ENCODE measurements around the gene CEP85. TPM values are rescaled to one million over a fixed set of nuclear protein-coding genes. Genes with fewer than 3 reads are reported as not detected.

CEP85 gene
- polyA plus RNA-seq, 3 donors from 2014 or later = 4.0 to 6.9 (median 5.4) TPM

GRCh38 chr1:26276432-26276838 lies 42.4 kb downstream of the CEP85 start:
- Mint-ChIP-seq H3K27me3 (ENCODE audit: low read depth in 3 of 3) (peaks cover 2 to 7% (median 7%) of the 10 kb centered on the region in 3 donors), H3K9me3 (no peaks in the 10 kb centered on the region)
- DNase-seq = no peak

DNA sequence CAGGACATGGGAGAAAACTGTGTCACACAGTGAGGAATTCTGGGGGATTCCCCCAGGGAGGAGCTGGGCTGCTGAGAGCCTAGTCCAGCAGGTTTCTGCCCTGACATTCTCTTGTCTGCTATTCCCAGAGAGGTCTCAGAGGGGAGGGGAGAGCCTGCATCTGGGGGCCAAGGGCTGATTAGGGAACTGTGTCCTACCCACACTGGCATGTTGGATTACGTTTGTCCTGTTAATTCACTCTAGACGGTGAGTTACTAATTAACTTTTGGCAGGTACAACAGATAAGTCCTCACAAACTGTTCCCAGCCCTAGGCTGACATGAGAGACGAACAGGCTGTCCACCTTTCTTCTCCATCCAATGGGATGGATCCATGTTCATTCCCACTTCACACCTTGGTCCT lies 43.3 kb downstream of the CEP85 start:
- H3K36me3 Mint-ChIP-seq = peaks cover 0 to 18% (median 13%) of the 10 kb centered on the region in 3 donors
- H3K4me3 Mint-ChIP-seq = peak overlapping the region in 4 of 5 donors; percentile 46 to 87 (median 77)
- H3K27me3 Mint-ChIP-seq (ENCODE audit: low read depth in 3 of 3) = peaks cover 2 to 6% (median 4%) of the 10 kb centered on the region in 3 donors
- no peaks in the 10 kb centered on the region for H3K9me3 Mint-ChIP-seq
- DNase-seq = no peak
- H3K4me1 Mint-ChIP-seq = peaks cover 62 to 68% of the 10 kb centered on the region in 2 donors
- peak overlapping the region; percentile 85 to 99 (median 95) for H3K27ac Mint-ChIP-seq

More at GRCh38 chr1:26276432-26276838, 42.4 kb downstream of the CEP85 start:
- Mint-ChIP-seq H3K27ac (peak overlapping the region; percentile 85 to 99 (median 95)), H3K4me3 (peak overlapping the region; percentile 68 to 87 (median 76)), H3K4me1 (peaks cover 56 to 62% of the 10 kb centered on the region in 2 donors), H3K36me3 (peaks cover 0 to 19% (median 18%) of the 10 kb centered on the region in 3 donors)

GRCh38 chr1:26277719-26278118 lies 43.7 kb downstream of the CEP85 start:
- H3K27me3 Mint-ChIP-seq (ENCODE audit: low read depth in 3 of 3) = peaks cover 2 to 5% (median 4%) of the 10 kb centered on the region in 3 donors
- peak overlapping the region in 2 of 5 donors; percentile 87 to 89 for H3K4me3 Mint-ChIP-seq
- H3K36me3 Mint-ChIP-seq = peaks cover 0 to 16% (median 11%) of the 10 kb centered on the region in 3 donors
- DNase-seq = no peak
- H3K9me3 Mint-ChIP-seq = no peaks in the 10 kb centered on the region
- H3K27ac Mint-ChIP-seq = peak overlapping the region; percentile 85 to 99 (median 95)
- H3K4me1 Mint-ChIP-seq = peaks cover 67 to 72% of the 10 kb centered on the region in 2 donors

- no peak for DNase-seq
- H3K27me3 Mint-ChIP-seq (ENCODE audit: low read depth in 3 of 3) = peaks cover 2 to 8% (median 4%) of the 10 kb centered on the region in 3 donors
- peak overlapping the region; percentile 85 to 98 (median 90) for H3K27ac Mint-ChIP-seq
- H3K36me3 Mint-ChIP-seq = peaks cover 0 to 10% (median 8%) of the 10 kb centered on the region in 3 donors
- H3K4me3 Mint-ChIP-seq = peak overlapping the region in 4 of 5 donors; percentile 68 to 89 (median 86)
- H3K9me3 Mint-ChIP-seq = no peaks in the 10 kb centered on the region
- peaks cover 72 to 78% of the 10 kb centered on the region in 2 donors for H3K4me1 Mint-ChIP-seq
Measured at GRCh38 chr1:26278303-26278702, 44.3 kb downstream of the CEP85 start.

DNA sequence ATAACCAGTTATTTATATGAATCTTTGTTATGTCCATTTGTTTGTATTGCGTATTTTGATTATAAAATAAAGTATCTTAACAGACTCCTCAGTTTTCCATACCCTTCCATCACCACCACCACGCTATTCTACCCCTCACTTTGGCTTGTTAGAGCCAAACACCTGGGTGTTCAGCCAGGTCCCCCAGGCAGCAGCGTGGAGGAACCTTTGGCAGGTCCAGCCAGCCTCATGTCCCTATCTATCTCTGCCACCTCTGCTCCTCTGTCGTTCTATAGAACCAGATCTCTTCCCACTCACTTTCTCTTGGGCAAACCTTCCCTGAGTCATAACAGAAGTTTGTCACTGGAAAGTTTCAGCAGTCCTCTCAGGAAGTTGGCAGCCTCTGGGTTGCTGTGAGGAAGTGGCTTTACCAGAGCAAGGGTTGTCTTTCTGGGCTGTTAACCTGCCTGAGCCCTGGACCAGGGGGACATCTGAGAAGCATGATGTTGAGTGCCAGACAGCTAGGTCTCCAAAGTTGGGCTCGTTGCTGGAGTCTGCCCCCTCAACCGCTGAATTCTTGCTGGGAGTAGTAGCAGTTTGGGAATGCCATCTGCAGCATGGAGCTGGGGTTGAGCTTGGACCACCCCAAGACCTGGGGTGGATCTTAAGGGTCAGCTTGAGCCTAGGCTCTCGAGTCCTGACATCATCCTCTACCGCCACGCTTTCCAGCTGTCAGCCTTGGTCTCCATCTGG lies 44.9 kb downstream of the CEP85 start:
- H3K4me1 Mint-ChIP-seq = peaks cover 78 to 84% of the 10 kb centered on the region in 2 donors
- peak overlapping the region; percentile 81 to 92 (median 87) for H3K4me3 Mint-ChIP-seq
- peaks cover 0 to 9% (median 8%) of the 10 kb centered on the region in 3 donors for H3K36me3 Mint-ChIP-seq
- H3K9me3 Mint-ChIP-seq = no peaks in the 10 kb centered on the region
- no peak for DNase-seq
- peaks cover 2 to 9% (median 4%) of the 10 kb centered on the region in 3 donors for H3K27me3 Mint-ChIP-seq (ENCODE audit: low read depth in 3 of 3)
- H3K27ac Mint-ChIP-seq = peak overlapping the region; percentile 85 to 98 (median 92)

DNA sequence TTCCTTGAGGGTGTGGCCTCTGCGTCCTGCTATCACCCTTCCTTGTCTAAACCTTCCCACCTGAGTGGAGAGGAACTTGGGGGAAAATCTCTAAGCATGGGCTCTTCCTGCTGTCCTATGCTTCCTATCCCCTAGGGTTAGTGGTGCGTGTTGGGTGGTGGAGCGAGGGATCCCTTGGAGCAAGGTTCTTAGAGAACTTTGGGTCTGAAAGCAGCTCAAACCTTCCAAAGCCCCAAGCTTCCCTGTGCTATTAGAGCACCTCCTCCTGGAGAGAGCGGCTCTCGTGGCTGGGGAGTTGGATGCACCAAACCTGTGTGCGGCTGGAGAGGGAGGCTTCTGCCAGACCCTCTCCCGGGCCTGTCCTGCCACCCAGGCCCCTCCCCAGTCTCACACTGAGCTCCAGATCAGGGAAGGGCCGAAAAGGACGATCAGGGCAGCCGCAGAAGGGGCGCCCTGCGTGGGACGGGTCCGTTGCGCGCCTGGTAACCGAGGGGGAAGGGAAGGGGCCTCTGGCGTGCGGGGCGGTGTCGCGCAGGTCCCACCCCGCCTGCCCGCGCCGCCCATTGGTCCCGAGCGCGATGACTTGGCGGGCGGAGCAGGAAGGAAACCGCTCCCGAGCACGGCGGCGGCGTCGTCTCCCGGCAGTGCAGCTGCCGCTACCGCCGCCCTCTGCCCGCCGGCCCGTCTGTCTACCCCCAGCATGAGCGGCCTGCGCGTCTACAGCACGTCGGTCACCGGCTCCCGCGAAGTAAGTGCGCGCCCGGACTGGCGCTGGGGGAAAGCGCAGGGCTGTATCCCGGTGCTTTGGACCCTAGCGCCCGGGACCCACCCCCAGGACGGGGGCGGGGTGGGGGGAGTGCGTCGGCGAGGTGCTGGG lies 45.7 kb downstream of the CEP85 start, which contains the start of gene SH3BGRL3:
SH3BGRL3 (plus strand) TSS at position 631 of the 877 bp plus-strand sequence; CDS start at position 701, 70 bp downstream.
- H3K27me3 Mint-ChIP-seq (ENCODE audit: low read depth in 3 of 3) = peaks cover 2 to 9% (median 4%) of the 10 kb centered on the region in 3 donors
- peak within 1 kb of the TSS; percentile 81 to 92 (median 89) for H3K4me3 Mint-ChIP-seq
- H3K4me1 Mint-ChIP-seq = peaks cover 86 to 88% of the 10 kb centered on the region in 2 donors
- peak within 1 kb of the TSS; percentile 85 to 98 (median 92) for H3K27ac Mint-ChIP-seq
- peak; percentile 84 to 85 (median 84) for DNase-seq
- peaks cover 0 to 9% (median 8%) of the 10 kb centered on the region in 3 donors for H3K36me3 Mint-ChIP-seq
- H3K9me3 Mint-ChIP-seq = no peaks in the 10 kb centered on the region

DNA sequence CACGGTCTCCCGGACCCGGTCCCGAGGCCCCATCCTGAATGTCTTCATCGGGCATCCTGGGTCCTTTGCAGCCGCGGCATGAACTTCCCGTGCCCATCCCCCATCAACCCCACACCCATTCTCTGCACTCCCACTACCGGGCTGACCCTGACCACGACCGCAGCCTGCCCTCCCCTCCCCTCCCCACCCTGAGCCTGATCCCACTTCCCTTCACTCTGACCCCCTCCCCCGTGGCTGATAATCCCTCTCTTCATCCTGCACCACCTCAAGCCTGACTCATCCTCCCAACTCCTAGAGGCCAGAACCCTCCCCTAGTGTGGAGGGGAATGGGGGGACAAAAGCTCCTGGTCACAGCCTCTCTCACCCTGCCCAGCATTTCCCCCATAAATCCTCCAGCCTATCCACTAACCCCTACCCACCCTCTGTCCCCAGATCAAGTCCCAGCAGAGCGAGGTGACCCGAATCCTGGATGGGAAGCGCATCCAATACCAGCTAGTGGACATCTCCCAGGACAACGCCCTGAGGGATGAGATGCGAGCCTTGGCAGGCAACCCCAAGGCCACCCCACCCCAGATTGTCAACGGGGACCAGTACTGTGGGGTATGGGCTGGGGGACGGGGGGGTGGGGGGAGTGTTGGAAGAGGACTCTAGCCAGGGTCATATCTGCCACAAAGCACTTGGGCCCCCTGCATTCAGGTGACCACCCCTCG lies 46.5 kb downstream of the CEP85 start:
- Mint-ChIP-seq H3K36me3 (peaks cover 0 to 9% (median 8%) of the 10 kb centered on the region in 3 donors), H3K27me3 (ENCODE audit: low read depth in 3 of 3) (peaks cover 5 to 9% (median 6%) of the 10 kb centered on the region in 3 donors), H3K9me3 (no peaks in the 10 kb centered on the region), H3K4me3 (peak overlapping the region; percentile 81 to 92 (median 89)), H3K27ac (peak overlapping the region; percentile 85 to 95 (median 90)), H3K4me1 (peaks cover 91% of the 10 kb centered on the region in 2 donors)
- no peak for DNase-seq

DNA sequence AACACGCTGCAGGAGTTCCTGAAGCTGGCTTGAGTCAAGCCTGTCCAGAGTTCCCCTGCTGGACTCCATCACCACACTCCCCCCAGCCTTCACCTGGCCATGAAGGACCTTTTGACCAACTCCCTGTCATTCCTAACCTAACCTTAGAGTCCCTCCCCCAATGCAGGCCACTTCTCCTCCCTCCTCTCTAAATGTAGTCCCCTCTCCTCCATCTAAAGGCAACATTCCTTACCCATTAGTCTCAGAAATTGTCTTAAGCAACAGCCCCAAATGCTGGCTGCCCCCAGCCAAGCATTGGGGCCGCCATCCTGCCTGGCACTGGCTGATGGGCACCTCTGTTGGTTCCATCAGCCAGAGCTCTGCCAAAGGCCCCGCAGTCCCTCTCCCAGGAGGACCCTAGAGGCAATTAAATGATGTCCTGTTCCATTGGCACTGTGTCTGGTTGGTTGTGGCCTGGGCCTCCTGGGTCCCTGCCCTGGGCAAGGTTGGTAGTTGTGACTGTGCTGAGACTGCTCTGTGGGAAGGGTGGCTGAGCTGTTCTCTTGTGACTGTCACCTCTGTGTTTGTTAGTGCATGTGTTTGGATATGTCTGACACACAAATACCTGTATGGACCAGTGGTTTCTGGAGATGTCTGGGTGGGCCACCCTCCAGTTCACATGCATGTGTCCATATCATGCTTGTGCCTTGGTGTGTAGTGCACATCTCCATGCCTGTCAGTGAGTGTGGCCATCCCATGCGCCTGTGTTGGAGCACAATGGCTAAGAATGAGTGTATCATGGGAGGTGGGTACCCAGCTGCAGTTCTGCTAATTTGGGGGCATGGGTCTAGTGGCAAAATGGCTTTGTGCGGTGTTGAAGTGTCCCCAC lies 47.3 kb downstream of the CEP85 start:
- peaks cover 91% of the 10 kb centered on the region in 2 donors for H3K4me1 Mint-ChIP-seq
- no peak for DNase-seq
- peak overlapping the region; percentile 81 to 90 (median 89) for H3K4me3 Mint-ChIP-seq
- peak overlapping the region; percentile 85 to 95 (median 90) for H3K27ac Mint-ChIP-seq
- H3K36me3 Mint-ChIP-seq = peaks cover 0 to 9% (median 8%) of the 10 kb centered on the region in 3 donors
- H3K27me3 Mint-ChIP-seq (ENCODE audit: low read depth in 3 of 3) = peaks cover 5 to 9% (median 6%) of the 10 kb centered on the region in 3 donors
- no peaks in the 10 kb centered on the region for H3K9me3 Mint-ChIP-seq

DNA sequence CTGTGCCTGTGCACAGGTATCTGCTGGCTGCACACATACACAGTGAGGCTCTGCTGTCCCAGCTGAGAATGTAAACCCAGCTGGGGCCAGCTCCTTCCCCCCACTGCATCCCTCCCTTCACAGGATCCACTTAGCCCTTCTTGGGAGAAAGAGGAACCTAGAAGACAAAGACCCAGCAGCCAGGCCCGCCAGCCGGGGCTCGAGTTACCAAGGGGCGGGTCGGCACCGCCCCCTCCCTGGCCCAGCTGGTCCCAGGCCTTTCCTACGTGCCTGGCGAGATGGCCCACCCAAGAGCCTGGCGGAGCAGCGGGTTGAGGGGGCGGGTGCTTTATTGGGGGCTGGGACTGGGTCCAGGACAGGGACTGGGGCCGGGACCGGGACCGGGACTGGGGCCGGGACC lies 48.0 kb downstream of the CEP85 start:
- no peaks in the 10 kb centered on the region for H3K9me3 Mint-ChIP-seq
- peaks cover 5 to 9% (median 7%) of the 10 kb centered on the region in 3 donors for H3K27me3 Mint-ChIP-seq (ENCODE audit: low read depth in 3 of 3)
- H3K36me3 Mint-ChIP-seq = peaks cover 0 to 9% (median 8%) of the 10 kb centered on the region in 3 donors
- H3K4me3 Mint-ChIP-seq = peak overlapping the region; percentile 81 to 90 (median 89)
- H3K27ac Mint-ChIP-seq = peak overlapping the region; percentile 85 to 99 (median 93)
- DNase-seq = no peak
- peaks cover 91% of the 10 kb centered on the region in 2 donors for H3K4me1 Mint-ChIP-seq

GRCh38 chr1:26282401-26282918 lies 48.5 kb downstream of the CEP85 start:
- H3K4me1 Mint-ChIP-seq = peaks cover 91% of the 10 kb centered on the region in 2 donors
- H3K36me3 Mint-ChIP-seq = peaks cover 0 to 9% (median 8%) of the 10 kb centered on the region in 3 donors
- H3K9me3 Mint-ChIP-seq = no peaks in the 10 kb centered on the region
- peak overlapping the region; percentile 81 to 99 (median 98) for H3K27ac Mint-ChIP-seq
- DNase-seq = no peak
- peak overlapping the region in 3 of 5 donors; percentile 47 to 74 (median 54) for H3K4me3 Mint-ChIP-seq
- H3K27me3 Mint-ChIP-seq (ENCODE audit: low read depth in 3 of 3) = peaks cover 4 to 9% (median 9%) of the 10 kb centered on the region in 3 donors

GRCh38 chr1:26283279-26283853 lies 49.4 kb downstream of the CEP85 start:
- Mint-ChIP-seq H3K4me3 (peak overlapping the region; percentile 31 to 77 (median 66)), H3K27ac (peak overlapping the region; percentile 81 to 99 (median 98)), H3K4me1 (peaks cover 91% of the 10 kb centered on the region in 2 donors), H3K9me3 (no peaks in the 10 kb centered on the region), H3K27me3 (ENCODE audit: low read depth in 3 of 3) (peaks cover 4 to 9% (median 9%) of the 10 kb centered on the region in 3 donors), H3K36me3 (peaks cover 0 to 9% (median 8%) of the 10 kb centered on the region in 3 donors)
- no peak for DNase-seq
